ENCODE data around the gene C9orf50. TPM values are rescaled to one million over a fixed set of nuclear protein-coding genes. Genes with fewer than 3 reads are reported as not detected.

The C9orf50 gene
- total and polyA plus RNA-seq, 2 experiments from 2014 or later: not detected

DNA sequence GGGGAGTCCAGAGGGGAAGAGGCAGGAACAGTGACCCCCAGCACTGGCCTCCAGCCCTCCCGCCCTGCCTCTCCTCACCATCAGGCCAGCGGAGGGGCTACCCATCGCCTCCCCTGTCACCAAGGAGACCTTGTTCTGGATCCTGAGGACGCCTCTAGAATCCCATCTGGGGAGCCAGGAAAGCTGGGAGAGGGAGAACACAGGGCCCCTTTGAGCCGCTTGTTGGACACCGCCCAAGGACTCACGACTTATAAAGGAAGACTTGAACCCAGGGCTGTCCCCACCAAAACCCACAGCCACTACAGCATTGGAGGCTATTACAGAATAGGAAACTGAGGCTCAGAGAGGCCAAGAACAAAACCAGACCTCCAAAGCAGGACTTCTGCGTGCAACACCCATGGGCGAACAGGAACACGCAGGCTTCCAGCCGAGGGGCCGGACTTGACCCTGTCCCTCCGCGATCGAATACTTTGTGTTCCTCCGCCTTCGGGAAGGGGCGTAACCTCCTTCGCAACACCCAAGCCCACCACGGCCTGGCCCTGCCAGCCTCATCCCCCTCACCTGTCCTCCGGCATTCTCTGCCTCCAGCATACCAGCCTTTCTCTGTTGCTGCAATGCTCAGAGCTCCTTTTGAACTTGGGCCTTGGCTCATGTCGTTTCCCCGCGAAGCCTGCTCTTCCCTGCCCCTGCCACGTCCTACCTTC, 54.2 kb downstream of the C9orf50 start:
- H3K4me3 ChIP-seq: no peak overlapping the region
- Mint-ChIP-seq H3K36me3 (ENCODE audit: low read depth) (no peaks in the 10 kb centered on the region), H3K4me1 (peaks cover 34% of the 10 kb centered on the region), H3K27ac (no peak overlapping the region), H3K9me3 (no peaks in the 10 kb centered on the region; the same call in 2 of the 3 replicates), H3K27me3 (ENCODE audit: insufficient read depth, low read depth, poor library complexity) (peaks cover 41% of the 10 kb centered on the region), H3K4me3 (no peak overlapping the region)
- no peaks in the 10 kb centered on the region for H3K36me3 ChIP-seq (ENCODE audit: insufficient read depth)
- no peaks in the 10 kb centered on the region for H4K20me1 ChIP-seq (replicated peaks; ENCODE audit: insufficient read depth)
- TF ChIP-seq ZNF331 (CRISPR knock-in tag; IDR thresholded peaks at IDR 0.05; ENCODE audit: low read depth) (no peak), EZH2phosphoT487 (IDR thresholded peaks at IDR 0.05; ENCODE audit: unreplicated experiment) (no peak), EZH2 (IDR thresholded peaks at IDR 0.05; ENCODE audit: low read depth, unreplicated experiment) (no peak), JUNB (IDR thresholded peaks at IDR 0.05; ENCODE audit: unreplicated experiment) (no peak), STAT1 (IDR thresholded peaks at IDR 0.05; ENCODE audit: unreplicated experiment) (no peak), NANOG (IDR thresholded peaks at IDR 0.05; ENCODE audit: borderline replicate concordance) (no peak), POLR2AphosphoS5 (IDR thresholded peaks at IDR 0.05; ENCODE audit: low read depth) (no peak), CREB1 (CRISPR knock-in tag; IDR thresholded peaks at IDR 0.05; ENCODE audit: low read depth) (no peak)
- TF ChIP-seq, protein P1, sequence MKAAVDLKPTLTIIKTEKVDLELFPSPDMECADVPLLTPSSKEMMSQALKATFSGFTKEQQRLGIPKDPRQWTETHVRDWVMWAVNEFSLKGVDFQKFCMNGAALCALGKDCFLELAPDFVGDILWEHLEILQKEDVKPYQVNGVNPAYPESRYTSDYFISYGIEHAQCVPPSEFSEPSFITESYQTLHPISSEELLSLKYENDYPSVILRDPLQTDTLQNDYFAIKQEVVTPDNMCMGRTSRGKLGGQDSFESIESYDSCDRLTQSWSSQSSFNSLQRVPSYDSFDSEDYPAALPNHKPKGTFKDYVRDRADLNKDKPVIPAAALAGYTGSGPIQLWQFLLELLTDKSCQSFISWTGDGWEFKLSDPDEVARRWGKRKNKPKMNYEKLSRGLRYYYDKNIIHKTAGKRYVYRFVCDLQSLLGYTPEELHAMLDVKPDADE (IDR thresholded peaks at IDR 0.05): no peak
- TF ChIP-seq, protein P2, sequence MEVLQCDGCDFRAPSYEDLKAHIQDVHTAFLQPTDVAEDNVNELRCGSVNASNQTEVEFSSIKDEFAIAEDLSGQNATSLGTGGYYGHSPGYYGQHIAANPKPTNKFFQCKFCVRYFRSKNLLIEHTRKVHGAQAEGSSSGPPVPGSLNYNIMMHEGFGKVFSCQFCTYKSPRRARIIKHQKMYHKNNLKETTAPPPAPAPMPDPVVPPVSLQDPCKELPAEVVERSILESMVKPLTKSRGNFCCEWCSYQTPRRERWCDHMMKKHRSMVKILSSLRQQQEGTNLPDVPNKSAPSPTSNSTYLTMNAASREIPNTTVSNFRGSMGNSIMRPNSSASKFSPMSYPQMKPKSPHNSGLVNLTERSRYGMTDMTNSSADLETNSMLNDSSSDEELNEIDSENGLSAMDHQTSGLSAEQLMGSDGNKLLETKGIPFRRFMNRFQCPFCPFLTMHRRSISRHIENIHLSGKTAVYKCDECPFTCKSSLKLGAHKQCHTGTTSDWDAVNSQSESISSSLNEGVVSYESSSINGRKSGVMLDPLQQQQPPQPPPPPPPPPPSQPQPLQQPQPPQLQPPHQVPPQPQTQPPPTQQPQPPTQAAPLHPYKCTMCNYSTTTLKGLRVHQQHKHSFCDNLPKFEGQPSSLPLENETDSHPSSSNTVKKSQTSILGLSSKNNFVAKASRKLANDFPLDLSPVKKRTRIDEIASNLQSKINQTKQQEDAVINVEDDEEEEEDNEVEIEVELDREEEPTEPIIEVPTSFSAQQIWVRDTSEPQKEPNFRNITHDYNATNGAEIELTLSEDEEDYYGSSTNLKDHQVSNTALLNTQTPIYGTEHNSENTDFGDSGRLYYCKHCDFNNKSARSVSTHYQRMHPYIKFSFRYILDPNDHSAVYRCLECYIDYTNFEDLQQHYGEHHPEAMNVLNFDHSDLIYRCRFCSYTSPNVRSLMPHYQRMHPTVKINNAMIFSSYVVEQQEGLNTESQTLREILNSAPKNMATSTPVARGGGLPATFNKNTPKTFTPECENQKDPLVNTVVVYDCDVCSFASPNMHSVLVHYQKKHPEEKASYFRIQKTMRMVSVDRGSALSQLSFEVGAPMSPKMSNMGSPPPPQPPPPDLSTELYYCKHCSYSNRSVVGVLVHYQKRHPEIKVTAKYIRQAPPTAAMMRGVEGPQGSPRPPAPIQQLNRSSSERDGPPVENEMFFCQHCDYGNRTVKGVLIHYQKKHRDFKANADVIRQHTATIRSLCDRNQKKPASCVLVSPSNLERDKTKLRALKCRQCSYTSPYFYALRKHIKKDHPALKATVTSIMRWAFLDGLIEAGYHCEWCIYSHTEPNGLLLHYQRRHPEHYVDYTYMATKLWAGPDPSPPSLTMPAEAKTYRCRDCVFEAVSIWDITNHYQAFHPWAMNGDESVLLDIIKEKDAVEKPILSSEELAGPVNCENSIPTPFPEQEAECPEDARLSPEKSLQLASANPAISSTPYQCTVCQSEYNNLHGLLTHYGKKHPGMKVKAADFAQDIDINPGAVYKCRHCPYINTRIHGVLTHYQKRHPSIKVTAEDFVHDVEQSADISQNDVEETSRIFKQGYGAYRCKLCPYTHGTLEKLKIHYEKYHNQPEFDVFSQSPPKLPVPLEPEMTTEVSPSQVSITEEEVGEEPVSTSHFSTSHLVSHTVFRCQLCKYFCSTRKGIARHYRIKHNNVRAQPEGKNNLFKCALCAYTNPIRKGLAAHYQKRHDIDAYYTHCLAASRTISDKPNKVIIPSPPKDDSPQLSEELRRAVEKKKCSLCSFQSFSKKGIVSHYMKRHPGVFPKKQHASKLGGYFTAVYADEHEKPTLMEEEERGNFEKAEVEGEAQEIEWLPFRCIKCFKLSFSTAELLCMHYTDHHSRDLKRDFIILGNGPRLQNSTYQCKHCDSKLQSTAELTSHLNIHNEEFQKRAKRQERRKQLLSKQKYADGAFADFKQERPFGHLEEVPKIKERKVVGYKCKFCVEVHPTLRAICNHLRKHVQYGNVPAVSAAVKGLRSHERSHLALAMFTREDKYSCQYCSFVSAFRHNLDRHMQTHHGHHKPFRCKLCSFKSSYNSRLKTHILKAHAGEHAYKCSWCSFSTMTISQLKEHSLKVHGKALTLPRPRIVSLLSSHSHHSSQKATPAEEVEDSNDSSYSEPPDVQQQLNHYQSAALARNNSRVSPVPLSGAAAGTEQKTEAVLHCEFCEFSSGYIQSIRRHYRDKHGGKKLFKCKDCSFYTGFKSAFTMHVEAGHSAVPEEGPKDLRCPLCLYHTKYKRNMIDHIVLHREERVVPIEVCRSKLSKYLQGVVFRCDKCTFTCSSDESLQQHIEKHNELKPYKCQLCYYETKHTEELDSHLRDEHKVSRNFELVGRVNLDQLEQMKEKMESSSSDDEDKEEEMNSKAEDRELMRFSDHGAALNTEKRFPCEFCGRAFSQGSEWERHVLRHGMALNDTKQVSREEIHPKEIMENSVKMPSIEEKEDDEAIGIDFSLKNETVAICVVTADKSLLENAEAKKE (CRISPR knock-in tag; IDR thresholded peaks at IDR 0.05): no peak
- TF ChIP-seq, protein P3, sequence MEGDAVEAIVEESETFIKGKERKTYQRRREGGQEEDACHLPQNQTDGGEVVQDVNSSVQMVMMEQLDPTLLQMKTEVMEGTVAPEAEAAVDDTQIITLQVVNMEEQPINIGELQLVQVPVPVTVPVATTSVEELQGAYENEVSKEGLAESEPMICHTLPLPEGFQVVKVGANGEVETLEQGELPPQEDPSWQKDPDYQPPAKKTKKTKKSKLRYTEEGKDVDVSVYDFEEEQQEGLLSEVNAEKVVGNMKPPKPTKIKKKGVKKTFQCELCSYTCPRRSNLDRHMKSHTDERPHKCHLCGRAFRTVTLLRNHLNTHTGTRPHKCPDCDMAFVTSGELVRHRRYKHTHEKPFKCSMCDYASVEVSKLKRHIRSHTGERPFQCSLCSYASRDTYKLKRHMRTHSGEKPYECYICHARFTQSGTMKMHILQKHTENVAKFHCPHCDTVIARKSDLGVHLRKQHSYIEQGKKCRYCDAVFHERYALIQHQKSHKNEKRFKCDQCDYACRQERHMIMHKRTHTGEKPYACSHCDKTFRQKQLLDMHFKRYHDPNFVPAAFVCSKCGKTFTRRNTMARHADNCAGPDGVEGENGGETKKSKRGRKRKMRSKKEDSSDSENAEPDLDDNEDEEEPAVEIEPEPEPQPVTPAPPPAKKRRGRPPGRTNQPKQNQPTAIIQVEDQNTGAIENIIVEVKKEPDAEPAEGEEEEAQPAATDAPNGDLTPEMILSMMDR (conservative IDR thresholded peaks at IDR 0.05; ENCODE audit: low read depth in 2 of 2): no peak
- H3K4me1 ChIP-seq (ENCODE audit: insufficient read depth): peaks cover 24% of the 10 kb centered on the region
- H3K27ac ChIP-seq (ENCODE audit: low read depth): no peak overlapping the region
- H3K79me2 ChIP-seq (replicated peaks; ENCODE audit: insufficient read depth): no peaks in the 10 kb centered on the region
- ATAC-seq (no peak), DNase-seq (ENCODE audit: low spot score) (no peak)
- H3F3A ChIP-seq (replicated peaks; ENCODE audit: low read depth): 0 out of 2 replicates have a peak, but pooled peaks cover 2% of the 10 kb centered on the region
- no peak overlapping the region for H3K4me2 ChIP-seq
- no peaks in the 10 kb centered on the region for H3K9me2 ChIP-seq (ENCODE audit: insufficient read depth)
- peaks cover 21% of the 10 kb centered on the region for H3K27me3 ChIP-seq (ENCODE audit: insufficient read depth)
- H2AFZ ChIP-seq: no peak overlapping the region

All from GM23338 (cell line).